Keratinocyte (primary cell): ENCODE results near the gene PCSK6. TPM values are rescaled to one million over a fixed set of nuclear protein-coding genes. Genes with fewer than 3 reads are reported as not detected.

ENCODE experiments used
- DNase-seq: peaks from one replicate; pipeline ENCODE4 v3.0.0-alpha.2; 2011; ENCODE audit warnings: low read depth, missing footprints, low spot score
- FAIRE-seq: peaks from 2 replicates; lab custom pipeline; 2011; peaks lifted over from hg19 to GRCh38; lab: Jason Lieb, UNC
- H2AFZ ChIP-seq: 2 replicates; pipeline ENCODE4 v1.6.0; 2012; ENCODE audit warnings: low read length, control low read depth, inconsistent platforms; ENCODE audit not compliant: control insufficient read depth
- H3K27ac ChIP-seq: 2 replicates; pipeline ENCODE4 v1.5.1; 2011; ENCODE audit warnings: low read length; ENCODE audit not compliant: control insufficient read depth, insufficient read depth
- H3K27me3 ChIP-seq: 3 replicates; pipeline ENCODE4 v1.6.0; 2011; ENCODE audit warnings: low read length; ENCODE audit not compliant: control insufficient read depth, insufficient read depth; ENCODE audit errors: extremely low read depth
- H3K36me3 ChIP-seq, 2 experiments: 2 replicates in 1 of 2; 3 replicates in 1 of 2; pipeline ENCODE4 v1.5.1; 2011; ENCODE audit warnings: low read length in 2 of 2, mild to moderate bottlenecking in 1 of 2; ENCODE audit not compliant: control insufficient read depth in 2 of 2, insufficient read depth in 2 of 2; ENCODE audit errors: extremely low read depth in 1 of 2
- H3K4me1 ChIP-seq: 3 replicates; pipeline ENCODE4 v1.5.1; 2011; ENCODE audit warnings: low read length; ENCODE audit not compliant: control insufficient read depth, insufficient read depth; ENCODE audit errors: extremely low read depth
- H3K4me2 ChIP-seq: 3 replicates; pipeline ENCODE4 v1.6.0; 2011; ENCODE audit warnings: low read depth, low read length; ENCODE audit not compliant: control insufficient read depth, insufficient read depth; ENCODE audit errors: extremely low read depth
- H3K4me3 ChIP-seq, 3 experiments: fragments of 200-600 bp in 1 of 3; sonication (generic) in 1 of 3; 2 replicates in 2 of 3; 3 replicates in 1 of 3; pipeline ENCODE4 v1.5.1; 2011 to 2016; ENCODE audit warnings: low read length in 3 of 3, mild to moderate bottlenecking in 3 of 3, control low read depth in 2 of 3, inconsistent platforms in 1 of 3, low read depth in 1 of 3, mixed read lengths in 1 of 3, mixed run types in 1 of 3, moderate library complexity in 1 of 3; ENCODE audit not compliant: control insufficient read depth in 2 of 3, insufficient read depth in 2 of 3; ENCODE audit errors: extremely low read depth in 1 of 3
- H3K79me2 ChIP-seq: 2 replicates; pipeline ENCODE4 v1.6.0; 2012; ENCODE audit warnings: low read length; ENCODE audit not compliant: control insufficient read depth, insufficient read depth
- H3K9ac ChIP-seq: 3 replicates; pipeline ENCODE4 v1.6.0; 2011; ENCODE audit warnings: low read length; ENCODE audit not compliant: control insufficient read depth, insufficient read depth; ENCODE audit errors: extremely low read depth
- H3K9me1 ChIP-seq: 3 replicates; pipeline ENCODE4 v1.6.0; 2011; ENCODE audit warnings: low read length; ENCODE audit not compliant: control insufficient read depth, insufficient read depth; ENCODE audit errors: extremely low read depth
- H3K9me3 ChIP-seq: 2 replicates; pipeline ENCODE4 v1.5.1; 2012; ENCODE audit warnings: low read depth, low read length; ENCODE audit not compliant: control insufficient read depth
- H4K20me1 ChIP-seq: 3 replicates; pipeline ENCODE4 v1.6.0; 2011; ENCODE audit warnings: low read length; ENCODE audit not compliant: control insufficient read depth, insufficient read depth; ENCODE audit errors: extremely low read depth
- CTCF ChIP-seq, 3 experiments: IDR thresholded peaks in 1 of 3; conservative IDR thresholded peaks in 1 of 3; optimal IDR thresholded peaks in 1 of 3; 2 replicates in 2 of 3; 3 replicates in 1 of 3; pipeline versions ENCODE3 to v1.5.1; 2011; ENCODE audit warnings: low read length in 3 of 3, mild to moderate bottlenecking in 3 of 3, moderate library complexity in 2 of 3, control low read depth in 1 of 3, inconsistent platforms in 1 of 3; ENCODE audit not compliant: insufficient read depth in 2 of 3; ENCODE audit errors: extremely low read depth in 1 of 3
- EZH2 ChIP-seq: IDR thresholded peaks from one replicate; pipeline ENCODE4 v1.6.1; 2012; ENCODE audit warnings: inconsistent platforms, mild to moderate bottlenecking, low read length, moderate library complexity
- dilution Hi-C: fragments of 300-500 bp; cut with MboI; formaldehyde crosslinking; loops from one replicate; pipeline ENCODE4 v1.7.0; 2020; ENCODE audit warnings: low sequenced_read_pairs; ENCODE audit not compliant: extremely low pct_ligation_motif_present
- polyA plus RNA-seq, 5 experiments: library from polyadenylated mRNA; depleted of rRNA in 3 of 5; stranded (reverse) in 3 of 5; stranded (forward) in 1 of 5; unstranded in 1 of 5; fragments of >200 nt; gene quantifications; 1 replicate in 1 of 5; 2 replicates in 3 of 5; 3 replicates in 1 of 5; pipeline versions ENCODE4 v1.2.1 to v1.2.3, GENCODE V29; 2011 to 2012; ENCODE audit warnings: missing spikeins in 2 of 5, low read depth in 1 of 5, low replicate concordance in 1 of 5

The PCSK6 gene
- polyA plus RNA-seq, 1 donor (not counting 4 experiments of a cell fraction or from before 2014, with no cell fraction given) = 3.1 TPM

DNA sequence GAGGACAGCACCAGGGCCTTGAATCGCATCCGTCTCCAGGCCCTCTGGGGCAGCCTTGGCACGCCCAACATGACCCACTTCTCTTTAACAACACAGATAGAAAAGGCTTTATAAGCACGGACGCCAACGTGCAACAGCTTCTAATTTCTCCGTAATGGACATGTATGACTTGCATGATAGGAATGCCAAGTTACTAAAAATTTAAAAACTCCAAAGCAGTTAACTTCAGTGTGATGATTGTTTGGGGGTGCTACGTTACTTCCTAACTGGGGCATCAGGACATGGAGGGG lies 163.5 kb downstream of the PCSK6 start:
- Histone ChIP-seq H4K20me1 (no peaks in the 10 kb centered on the region), H3K9me1 (no peaks in the 10 kb centered on the region), H3K36me3 (peaks cover 0 to 3% of the 10 kb centered on the region in 2 experiments), H3K9me3 (no peaks in the 10 kb centered on the region), H3K4me2 (no peak overlapping the region), H3K27me3 (no peaks in the 10 kb centered on the region), H2AFZ (no peak overlapping the region), H3K79me2 (no peaks in the 10 kb centered on the region), H3K9ac (no peak overlapping the region), H3K4me1 (no peaks in the 10 kb centered on the region), H3K4me3 (no peak overlapping the region), H3K27ac (no peak overlapping the region)
- FAIRE-seq (no peak), DNase-seq (no peak)
- TF ChIP-seq EZH2 (no peak), CTCF (optimal IDR thresholded peaks at IDR 0.05 in 1 of 3, IDR thresholded peaks at IDR 0.05 in 1 of 3, conservative IDR thresholded peaks at IDR 0.05 in 1 of 3; ENCODE audit: extremely low read depth in 1 of 3, insufficient read depth in 2 of 3, low read length in 3 of 3) (no peak)
- dilution Hi-C loops = no loop called here

DNA sequence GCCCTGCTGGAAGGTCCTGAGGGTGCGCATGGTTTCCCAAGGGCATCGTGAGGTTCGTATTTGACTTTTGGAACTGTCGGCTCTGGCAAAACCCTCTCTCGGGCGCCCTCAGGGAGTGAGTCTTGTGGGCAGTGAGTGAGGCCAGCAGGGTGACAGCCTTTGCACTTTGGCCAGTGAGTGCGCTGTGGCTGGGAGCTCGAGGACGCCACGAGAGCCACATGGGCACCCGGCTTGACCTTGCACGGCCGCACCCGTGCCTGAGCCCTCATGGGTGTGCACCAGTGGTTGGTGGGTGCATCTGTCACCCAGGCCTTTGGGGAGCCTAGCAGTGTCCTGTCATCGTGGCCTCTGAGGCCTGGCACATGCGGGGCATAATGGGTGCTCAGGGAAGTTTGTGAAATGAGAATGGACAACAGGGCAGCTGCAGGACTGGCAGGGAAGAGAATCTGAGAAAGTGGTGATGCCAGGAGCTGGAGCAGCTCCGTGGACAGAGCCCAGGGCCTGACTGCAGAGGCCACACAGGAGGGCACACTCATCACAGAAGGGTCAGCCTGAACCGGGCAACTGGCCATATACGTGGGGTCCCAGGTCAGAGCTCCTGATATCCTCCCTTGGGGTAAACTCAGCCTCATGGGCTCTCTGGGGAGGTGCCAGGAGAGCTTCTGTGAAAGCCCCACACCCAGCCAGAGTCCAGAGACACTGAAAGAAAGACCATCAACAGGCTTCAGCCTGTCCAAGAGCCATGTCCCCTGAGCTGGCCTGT lies 164.1 kb downstream of the PCSK6 start:
- DNase-seq (no peak), FAIRE-seq (no peak)
- Histone ChIP-seq H4K20me1 (no peaks in the 10 kb centered on the region), H3K27ac (no peak overlapping the region), H3K9ac (no peak overlapping the region), H3K4me1 (no peaks in the 10 kb centered on the region), H3K9me1 (no peaks in the 10 kb centered on the region), H3K27me3 (no peaks in the 10 kb centered on the region), H3K79me2 (no peaks in the 10 kb centered on the region), H3K36me3 (peaks cover 0 to 3% of the 10 kb centered on the region in 2 experiments), H3K4me2 (no peak overlapping the region), H3K9me3 (no peaks in the 10 kb centered on the region), H2AFZ (no peak overlapping the region), H3K4me3 (no peak overlapping the region)
- dilution Hi-C loops = no loop called here
- TF ChIP-seq EZH2 (no peak), CTCF (optimal IDR thresholded peaks at IDR 0.05 in 1 of 3, IDR thresholded peaks at IDR 0.05 in 1 of 3, conservative IDR thresholded peaks at IDR 0.05 in 1 of 3; ENCODE audit: extremely low read depth in 1 of 3, insufficient read depth in 2 of 3, low read length in 3 of 3) (no peak)
